IMR-90 (cell line): ENCODE data around the gene EXOC6B. TPM values are rescaled to one million over a fixed set of nuclear protein-coding genes. Genes with fewer than 3 reads are reported as not detected.
A peak's percentile ranks its signal among the peaks of the same experiment; 100 is the strongest.

Experiments
- ATAC-seq: fragments of 200-7000 bp; cut with Tn5 transposase; 2 replicates; pipeline ENCODE4 v1.9.1; 2020; ENCODE audit warnings: low read depth, mild to moderate bottlenecking, moderate library complexity
- BruUV-seq: library from RNA; stranded (reverse); fragments of 400-500 nt; replicated peaks from 2 replicates; lab custom pipeline; 2021; lab: Mats Ljungman, UMichigan
- CTCF ChIA-PET: fragments of 300-600 bp; formaldehyde crosslinking; extraction: SDS; loops from one replicate; lab custom pipeline; 2021; ENCODE audit warnings: antibody characterized with exemption; lab: Yijun Ruan, JAX
- POLR2A ChIA-PET: fragments of 300-600 bp; sonication (Branson Sonifier 250); formaldehyde crosslinking; loops from one replicate; lab custom pipeline; 2022; ENCODE audit warnings: antibody characterized with exemption; ENCODE audit not compliant: unreplicated experiment; lab: Charles Lee
- DNase-seq: peaks from one replicate; pipeline ENCODE4 v3.0.0; 2013
- H2AFZ ChIP-seq: replicated peaks from 2 replicates; pipeline ENCODE3; 2013; ENCODE audit warnings: low read length, mild to moderate bottlenecking; ENCODE audit not compliant: poor library complexity
- H2AK5ac ChIP-seq: 2 replicates; pipeline ENCODE4 v1.6.1; 2013; ENCODE audit warnings: low read depth, low read length, inconsistent platforms
- H2AK9ac ChIP-seq: replicated peaks from 2 replicates; pipeline ENCODE3; 2013; ENCODE audit warnings: mild to moderate bottlenecking, low read depth, low read length, moderate library complexity; ENCODE audit not compliant: poor library complexity
- H2BK120ac ChIP-seq: 2 replicates; pipeline ENCODE4 v1.6.1; 2013; ENCODE audit warnings: low read depth, low read length, inconsistent platforms
- H2BK15ac ChIP-seq: 3 replicates; pipeline ENCODE4 v1.6.1; 2013; ENCODE audit warnings: low read depth, low read length, inconsistent platforms
- H2BK20ac ChIP-seq: 2 replicates; pipeline ENCODE4 v1.6.1; 2013; ENCODE audit warnings: low read depth, mild to moderate bottlenecking, inconsistent platforms, low read length, moderate library complexity
- H2BK5ac ChIP-seq: 2 replicates; pipeline ENCODE4 v1.6.1; 2013; ENCODE audit warnings: mild to moderate bottlenecking, low read depth, low read length, inconsistent platforms; ENCODE audit not compliant: poor library complexity, severe bottlenecking
- H3K14ac ChIP-seq: replicated peaks from 2 replicates; pipeline ENCODE4 v1.6.1; 2013; ENCODE audit warnings: low read depth, low read length, inconsistent platforms
- H3K18ac ChIP-seq: 2 replicates; pipeline ENCODE4 v1.6.1; 2013; ENCODE audit warnings: low read depth, low read length, control low read depth
- H3K23ac ChIP-seq: 2 replicates; pipeline ENCODE4 v1.6.1; 2013; ENCODE audit warnings: low read depth, low read length, inconsistent platforms
- H3K27ac ChIP-seq: 2 replicates; pipeline ENCODE4 v1.5.1; 2013; ENCODE audit warnings: mild to moderate bottlenecking, control low read depth, low read length; ENCODE audit not compliant: insufficient read depth
- H3K27me3 ChIP-seq: 2 replicates; pipeline ENCODE4 v1.6.1; 2013; ENCODE audit warnings: low read length; ENCODE audit not compliant: control insufficient read depth, insufficient read depth
- H3K36me3 ChIP-seq: 2 replicates; pipeline ENCODE4 v1.6.1; 2013; ENCODE audit warnings: low read length, mixed read lengths; ENCODE audit not compliant: control insufficient read depth, insufficient read depth
- H3K4ac ChIP-seq: 2 replicates; pipeline ENCODE4 v1.6.1; 2013; ENCODE audit warnings: low read depth, low read length, inconsistent platforms
- H3K4me1 ChIP-seq: 2 replicates; pipeline ENCODE4 v1.6.1; 2013; ENCODE audit warnings: low read length, mixed read lengths; ENCODE audit not compliant: control insufficient read depth, insufficient read depth
- H3K4me2 ChIP-seq: 2 replicates; pipeline ENCODE4 v1.6.1; 2013; ENCODE audit warnings: low read depth, mild to moderate bottlenecking, control low read depth, low read length, moderate library complexity
- H3K4me3 ChIP-seq: 2 replicates; pipeline ENCODE4 v1.5.1; 2013; ENCODE audit warnings: low read depth, mild to moderate bottlenecking, control low read depth, low read length, moderate library complexity; ENCODE audit not compliant: insufficient read depth
- H3K56ac ChIP-seq: 2 replicates; pipeline ENCODE4 v1.6.1; 2013; ENCODE audit warnings: low read length, inconsistent platforms; ENCODE audit not compliant: insufficient read depth; ENCODE audit errors: extremely low read depth
- H3K79me1 ChIP-seq, 2 experiments: 2 replicates each; pipeline ENCODE4 v1.6.1; 2013; ENCODE audit warnings: low read length in 2 of 2, inconsistent platforms in 1 of 2, low read depth in 1 of 2
- H3K9ac ChIP-seq: 2 replicates; pipeline ENCODE4 v1.6.1; 2013; ENCODE audit warnings: low read depth, low read length, control low read depth
- H3K9me1 ChIP-seq: 2 replicates; pipeline ENCODE4 v1.6.1; 2013; ENCODE audit warnings: low read length, inconsistent platforms; ENCODE audit not compliant: insufficient read depth
- H3K9me3 ChIP-seq: 2 replicates; pipeline ENCODE4 v1.6.1; 2013; ENCODE audit warnings: low read length; ENCODE audit not compliant: control insufficient read depth, insufficient read depth
- H4K20me1 ChIP-seq: 2 replicates; pipeline ENCODE4 v1.6.1; 2013; ENCODE audit warnings: low read length, inconsistent platforms; ENCODE audit not compliant: insufficient read depth
- H4K5ac ChIP-seq: 2 replicates; pipeline ENCODE4 v1.6.1; 2013; ENCODE audit warnings: mild to moderate bottlenecking, low read depth, low read length, control low read depth
- H4K8ac ChIP-seq, 2 experiments: 2 replicates each; pipeline ENCODE4 v1.6.1; 2013; ENCODE audit warnings: low read depth in 2 of 2, low read length in 2 of 2, control low read depth in 1 of 2, inconsistent platforms in 1 of 2
- H4K91ac ChIP-seq: 2 replicates; pipeline ENCODE4 v1.6.1; 2013; ENCODE audit warnings: low read depth, low read length, inconsistent platforms; ENCODE audit not compliant: insufficient read depth
- BHLHE40 ChIP-seq: fragments of 150-350 bp; IDR thresholded peaks from 2 replicates; pipeline ENCODE4 v1.6.1; 2016; ENCODE audit warnings: mild to moderate bottlenecking, low read depth, low read length
- FOS ChIP-seq: fragments of 150-350 bp; IDR thresholded peaks from 2 replicates; pipeline ENCODE4 v1.6.1; 2016; ENCODE audit warnings: low read depth, low read length
- POLR2A ChIP-seq: IDR thresholded peaks from 2 replicates; pipeline ENCODE4 v1.6.1; 2012; ENCODE audit warnings: mild to moderate bottlenecking, low read depth, low read length
- RAD21 ChIP-seq: IDR thresholded peaks from 2 replicates; pipeline ENCODE4 v1.6.1; 2012; ENCODE audit warnings: low read length, improper control_type of control experiment
- RCOR1 ChIP-seq: IDR thresholded peaks from 2 replicates; pipeline ENCODE4 v1.6.1; 2012; ENCODE audit warnings: mild to moderate bottlenecking, low read length, improper control_type of control experiment; ENCODE audit not compliant: insufficient replicate concordance
- SMC3 ChIP-seq: fragments of 150-350 bp; IDR thresholded peaks from 2 replicates; pipeline ENCODE4 v1.6.1; 2016; ENCODE audit warnings: low read depth, mild to moderate bottlenecking, antibody characterized with exemption, low read length, moderate library complexity
- WGBS, 2 experiments: methylation state at CpG; one replicate each; pipeline versions ENCODE4 v1.1.5 to v1.1.7; 2013; ENCODE audit warnings: missing lambda C conversion rate in 2 of 2; ENCODE audit not compliant: insufficient read length in 1 of 2; ENCODE audit errors: extremely low coverage in 2 of 2; 5-methylcytosine and 5-hydroxymethylcytosine counted together
- dilution Hi-C: fragments of 300-500 bp; cut with HindIII; formaldehyde crosslinking; loops from one replicate; pipeline ENCODE4 v1.14.3; 2018; ENCODE audit warnings: low sequenced_read_pairs; ENCODE audit not compliant: unreplicated experiment
- in situ Hi-C: fragments of 300-500 bp; cut with MboI; formaldehyde crosslinking; loops from 3 replicates; pipeline ENCODE4 v1.14.3; 2019; ENCODE audit warnings: low sequenced_read_pairs, inconsistent platforms, mixed read lengths
- intact Hi-C: fragments of 100-400 bp; cut with micrococcal nuclease; formaldehyde crosslinking; loops from 2 replicates; pipeline ENCODE4 v1.10.0; 2022
- polyA plus RNA-seq, 3 experiments: library from polyadenylated mRNA; depleted of rRNA; stranded (reverse); fragments of >200 nt; gene quantifications; 2 replicates each; pipeline ENCODE4 v1.2.3, GENCODE V29; 2012; ENCODE audit warnings: low replicate concordance in 1 of 3
- total RNA-seq: library from RNA; depleted of rRNA; stranded (reverse); fragments of >200 nt; gene quantifications from 2 replicates; pipeline ENCODE4 v1.2.3, GENCODE V29; 2012
- TF ChIP-seq, protein P1 (sequence below): conservative IDR thresholded peaks from 2 replicates; pipeline ENCODE4 v1.5.1; 2012; ENCODE audit warnings: mild to moderate bottlenecking, low read depth, low read length, improper control_type of control experiment

EXOC6B gene
- total and polyA plus RNA-seq, 2 of the 4 experiments (the other 2 are of a cell fraction), result 10.2 to 29.4 TPM

DNA sequence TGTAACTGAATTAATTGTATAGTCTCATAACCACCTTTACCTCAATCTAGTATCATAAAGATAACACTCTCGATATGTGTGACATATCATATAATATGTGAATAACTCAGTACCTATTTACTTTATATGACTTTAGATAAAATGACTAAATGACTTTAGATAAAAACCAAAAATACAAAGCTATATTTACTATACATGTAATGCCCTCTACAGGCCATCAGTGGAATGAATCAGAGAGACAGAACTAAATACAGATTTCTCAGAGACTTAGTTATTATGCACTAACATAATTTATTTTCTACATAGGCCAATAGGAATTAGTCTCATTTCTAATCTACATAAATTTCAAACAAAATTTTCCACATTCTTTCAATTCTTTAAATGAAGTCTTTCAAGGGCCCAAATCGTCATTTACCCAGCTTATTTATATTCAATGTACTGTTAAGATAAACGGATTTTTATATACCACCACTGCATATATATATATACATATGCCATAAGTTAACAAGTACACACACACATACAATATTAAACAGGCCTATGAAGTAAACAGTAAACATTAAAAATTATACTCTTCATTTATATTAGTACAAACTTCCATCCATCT is 219.9 kb downstream of the EXOC6B start:
- no peak overlapping the region for H4K91ac ChIP-seq
- no TSS peak for BruUV-seq
- H2BK15ac ChIP-seq, result no peak overlapping the region
- no peak overlapping the region for H3K56ac ChIP-seq
- H3K4ac ChIP-seq, result no peak overlapping the region
- no peak overlapping the region for H2AK5ac ChIP-seq
- H3K27me3 ChIP-seq, result no peaks in the 10 kb centered on the region
- dilution Hi-C loops, result no loop called here
- TF ChIP-seq FOS, result no peak
- peak; percentile 37; the same call in 1 of the 2 replicates for TF ChIP-seq RAD21
- TF ChIP-seq POLR2A, result no peak
- TF ChIP-seq SMC3, result peak; percentile 25; the same call in 1 of the 2 replicates
- TF ChIP-seq, protein P1, sequence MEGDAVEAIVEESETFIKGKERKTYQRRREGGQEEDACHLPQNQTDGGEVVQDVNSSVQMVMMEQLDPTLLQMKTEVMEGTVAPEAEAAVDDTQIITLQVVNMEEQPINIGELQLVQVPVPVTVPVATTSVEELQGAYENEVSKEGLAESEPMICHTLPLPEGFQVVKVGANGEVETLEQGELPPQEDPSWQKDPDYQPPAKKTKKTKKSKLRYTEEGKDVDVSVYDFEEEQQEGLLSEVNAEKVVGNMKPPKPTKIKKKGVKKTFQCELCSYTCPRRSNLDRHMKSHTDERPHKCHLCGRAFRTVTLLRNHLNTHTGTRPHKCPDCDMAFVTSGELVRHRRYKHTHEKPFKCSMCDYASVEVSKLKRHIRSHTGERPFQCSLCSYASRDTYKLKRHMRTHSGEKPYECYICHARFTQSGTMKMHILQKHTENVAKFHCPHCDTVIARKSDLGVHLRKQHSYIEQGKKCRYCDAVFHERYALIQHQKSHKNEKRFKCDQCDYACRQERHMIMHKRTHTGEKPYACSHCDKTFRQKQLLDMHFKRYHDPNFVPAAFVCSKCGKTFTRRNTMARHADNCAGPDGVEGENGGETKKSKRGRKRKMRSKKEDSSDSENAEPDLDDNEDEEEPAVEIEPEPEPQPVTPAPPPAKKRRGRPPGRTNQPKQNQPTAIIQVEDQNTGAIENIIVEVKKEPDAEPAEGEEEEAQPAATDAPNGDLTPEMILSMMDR, result peak; percentile 68
- no peak for TF ChIP-seq BHLHE40
- TF ChIP-seq RCOR1, result no peak
- H3K79me1 ChIP-seq, result peaks cover 2 to 5% of the 10 kb centered on the region in 2 experiments; a peak in 1 of 4 replicates
- intact Hi-C loops, result loop anchor here (5.0 to 10.0 kb wide), 2 partner anchors 121 to 259 kb away; no protein-coding TSS in a partner anchor
- H3K14ac ChIP-seq, result no peak overlapping the region
- no peak overlapping the region for H4K8ac ChIP-seq
- H3K23ac ChIP-seq, result no peak overlapping the region
- ChIA-PET CTCF (interaction anchor here (0.6 to 1.3 kb wide), 5 partner anchors 9 to 176 kb away, joined by 3 to 7 read pairs (median 3); no protein-coding TSS in a partner anchor), POLR2A (no interaction called here)
- DNase-seq (peak; percentile 39), ATAC-seq (peak; percentile 75)
- no CpG with 5 or more reads among the region's 3 CpGs for WGBS, 2 experiments
- H3K4me3 ChIP-seq, result no peak overlapping the region
- H3K4me1 ChIP-seq, result no peaks in the 10 kb centered on the region
- H2BK5ac ChIP-seq, result no peak overlapping the region
- H2AK9ac ChIP-seq, result no peak overlapping the region
- H3K4me2 ChIP-seq, result no peak overlapping the region
- H3K36me3 ChIP-seq, result no peaks in the 10 kb centered on the region
- H3K18ac ChIP-seq, result no peak overlapping the region
- no peak overlapping the region for H3K9ac ChIP-seq
- no peaks in the 10 kb centered on the region for H3K9me1 ChIP-seq
- no peak overlapping the region for H2BK120ac ChIP-seq
- H2AFZ ChIP-seq, result no peak overlapping the region
- H2BK20ac ChIP-seq, result no peak overlapping the region
- no peak overlapping the region for H4K5ac ChIP-seq
- no peaks in the 10 kb centered on the region for H3K9me3 ChIP-seq
- in situ Hi-C loops, result no loop called here
- H4K20me1 ChIP-seq, result no peaks in the 10 kb centered on the region
- no peak overlapping the region for H3K27ac ChIP-seq
